Right ventricle myocardium inferior (tissue), 1 donor: ENCODE results near the gene M6PR. TPM values are rescaled to one million over a fixed set of nuclear protein-coding genes. Genes with fewer than 3 reads are reported as not detected.
A peak's percentile ranks its signal among the peaks of the same experiment; 100 is the strongest.

Experiments used
- ATAC-seq: fragments of 200-7000 bp; cut with Tn5 transposase; one replicate; pipeline ENCODE4 v1.9.1; 2020; ENCODE audit warnings: mild to moderate bottlenecking, moderate library complexity
- DNase-seq: peaks from one replicate; pipeline ENCODE4 v3.0.0; 2021; ENCODE audit errors: missing footprints
- intact Hi-C: fragments of 100-400 bp; cut with DNase I; formaldehyde crosslinking; loops from one replicate; pipeline ENCODE4 v1.11.0; 2022
- long read RNA-seq: library from polyadenylated mRNA; unstranded; transcript quantifications from one replicate; pipeline ENCODE4 v2.0.0, GENCODE V29; 2021
- total RNA-seq: library from RNA; stranded (reverse); fragmentation: NEBNext Ultra II Directional; extraction: Animal tissue kit (Norgen Biotek cat#: 25700); gene quantifications from one replicate; pipeline ENCODE4 v1.2.1, GENCODE V29; 2021
- donor health status: DM: no; HTN: yes; CAD: no; lungs with severe emphysema.

M6PR gene
- total RNA-seq = 83.0 TPM
- long read RNA-seq, transcript M6PR-201 (7 exons, 2,756 nt) = major isoform, 73 of 81 reads
- long read RNA-seq, partial matches to known transcripts = 3 of 81 reads
- long read RNA-seq, other reads (novel, unspliced or antisense) = 5 of 81 reads

DNA sequence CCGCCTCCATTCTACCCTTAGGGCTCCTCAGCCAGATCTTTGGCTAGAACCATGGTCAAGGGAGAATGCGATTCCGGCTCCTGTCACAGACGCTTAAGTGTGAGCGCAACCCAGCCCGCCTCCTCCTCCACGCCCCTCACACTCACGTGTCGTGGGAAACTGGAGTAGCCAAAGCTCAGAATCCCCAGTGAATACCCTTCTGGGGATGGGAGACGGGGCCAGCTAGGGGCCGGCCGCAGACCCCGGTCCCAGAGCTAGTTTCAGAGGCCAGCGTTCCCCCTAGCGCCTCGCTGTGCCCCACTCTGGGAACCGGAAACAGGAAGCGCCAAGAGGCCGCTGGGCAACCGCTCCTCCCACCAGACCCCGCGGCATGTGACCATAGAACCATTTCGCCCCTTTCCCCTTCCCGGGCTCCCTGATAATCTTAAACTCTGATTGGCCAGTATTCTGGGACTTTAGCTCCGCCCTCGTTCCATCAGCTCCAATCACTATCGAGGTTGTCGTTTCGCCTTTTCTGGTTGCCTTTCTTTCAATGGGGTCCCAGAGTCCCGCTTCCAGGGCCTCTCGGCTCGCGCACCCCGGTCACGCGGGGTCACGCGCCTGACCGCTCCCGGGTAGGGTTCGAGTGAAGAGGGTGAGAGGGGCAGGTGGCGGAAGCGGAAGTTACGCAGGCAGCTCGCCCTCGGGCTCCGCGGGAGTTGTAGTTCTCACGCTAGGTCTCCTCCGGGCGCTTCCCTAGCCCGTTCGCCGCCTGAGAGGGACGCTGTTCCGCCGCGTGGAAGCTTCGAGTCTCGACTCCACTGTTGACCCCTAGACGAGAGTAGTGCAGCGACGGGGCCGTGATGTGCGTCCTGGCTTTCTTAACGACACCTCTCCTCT is at the start of gene M6PR:
Gene M6PR (minus strand): TSS at position 304 of the 879 bp plus-strand sequence. CDS start 3,241 bp downstream, outside the sequence.
- ATAC-seq (peak; percentile 97), DNase-seq (peak; percentile 96)
- intact Hi-C loops = loop anchor here (2.0 to 10.0 kb wide), 3 partner anchors 35 to 165 kb away; partner anchors contain the start of genes A2M and PHC1

DNA sequence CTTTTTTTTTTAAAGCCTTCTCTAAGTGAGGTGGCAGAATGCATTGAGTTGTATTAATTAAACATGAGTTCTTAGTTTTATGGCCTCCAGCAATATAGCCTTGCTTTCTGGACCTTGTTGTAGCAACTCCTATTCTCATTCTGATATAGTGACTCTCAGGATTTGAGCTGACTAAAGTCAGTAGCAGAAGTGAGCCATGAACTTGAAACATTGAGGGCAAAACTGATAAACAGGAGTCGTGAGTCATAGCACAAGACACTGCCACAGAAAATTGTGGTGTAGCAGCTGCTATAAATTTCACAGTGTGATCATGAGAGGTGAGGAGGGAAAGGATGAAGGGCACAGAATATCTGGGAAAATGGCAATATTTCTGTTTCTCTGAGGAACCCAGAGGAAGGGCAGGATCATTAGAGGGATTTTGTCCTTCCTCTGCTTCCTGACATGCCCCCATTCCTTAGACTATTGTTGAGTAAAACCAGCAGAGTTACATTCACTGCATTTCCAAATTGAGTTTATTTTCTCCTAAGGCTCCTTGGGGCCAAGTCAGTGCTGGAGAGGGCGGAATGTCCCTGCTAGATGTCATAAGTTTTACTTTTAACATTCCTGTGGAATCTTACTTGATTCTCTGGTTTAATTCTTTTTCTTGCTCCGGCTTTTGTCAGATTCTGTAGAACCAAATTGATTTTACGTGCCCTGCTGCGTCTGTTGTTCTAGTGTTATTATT is 47.4 kb upstream of the M6PR start:
- intact Hi-C loops = no loop called here
- DNase-seq (no peak), ATAC-seq (no peak)

DNA sequence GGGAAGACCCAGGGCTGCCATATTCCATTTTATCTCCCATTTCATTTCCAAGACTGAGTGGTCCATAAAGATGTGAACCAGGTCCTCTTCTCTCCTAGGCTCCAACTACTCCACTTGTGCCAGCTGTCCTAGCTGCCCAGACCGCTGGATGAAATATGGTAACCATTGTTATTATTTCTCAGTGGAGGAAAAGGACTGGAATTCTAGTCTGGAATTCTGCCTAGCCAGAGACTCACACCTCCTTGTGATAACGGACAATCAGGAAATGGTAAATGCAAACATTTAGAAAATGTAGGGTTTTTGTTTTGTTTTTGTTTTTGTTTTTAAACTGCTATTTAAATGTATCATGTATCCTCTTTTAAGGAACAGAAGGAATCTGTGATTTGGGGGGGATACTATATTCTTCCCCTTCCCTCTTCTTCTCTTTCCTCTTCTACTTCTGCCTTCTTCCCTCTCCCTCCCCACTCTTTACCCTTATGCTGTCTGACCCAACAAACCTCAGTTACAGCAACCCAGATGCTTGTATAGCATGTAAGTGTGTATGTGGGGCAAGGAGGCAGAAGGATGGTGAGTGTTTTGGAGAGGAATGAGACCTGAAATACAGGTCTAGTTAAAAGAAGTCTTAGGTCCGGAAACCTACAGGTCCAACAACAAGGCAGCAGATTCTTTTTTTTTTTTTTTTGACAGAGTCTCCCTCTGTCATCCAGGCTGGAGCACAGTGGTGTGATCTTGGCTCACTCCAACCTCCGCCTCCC is 45.8 kb upstream of the M6PR start:
- ATAC-seq (no peak), DNase-seq (no peak)
- intact Hi-C loops = no loop called here

GRCh38 chr12:8993827-8994226 is 44.4 kb upstream of the M6PR start:
- ATAC-seq (no peak), DNase-seq (no peak)
- intact Hi-C loops = no loop called here

DNA sequence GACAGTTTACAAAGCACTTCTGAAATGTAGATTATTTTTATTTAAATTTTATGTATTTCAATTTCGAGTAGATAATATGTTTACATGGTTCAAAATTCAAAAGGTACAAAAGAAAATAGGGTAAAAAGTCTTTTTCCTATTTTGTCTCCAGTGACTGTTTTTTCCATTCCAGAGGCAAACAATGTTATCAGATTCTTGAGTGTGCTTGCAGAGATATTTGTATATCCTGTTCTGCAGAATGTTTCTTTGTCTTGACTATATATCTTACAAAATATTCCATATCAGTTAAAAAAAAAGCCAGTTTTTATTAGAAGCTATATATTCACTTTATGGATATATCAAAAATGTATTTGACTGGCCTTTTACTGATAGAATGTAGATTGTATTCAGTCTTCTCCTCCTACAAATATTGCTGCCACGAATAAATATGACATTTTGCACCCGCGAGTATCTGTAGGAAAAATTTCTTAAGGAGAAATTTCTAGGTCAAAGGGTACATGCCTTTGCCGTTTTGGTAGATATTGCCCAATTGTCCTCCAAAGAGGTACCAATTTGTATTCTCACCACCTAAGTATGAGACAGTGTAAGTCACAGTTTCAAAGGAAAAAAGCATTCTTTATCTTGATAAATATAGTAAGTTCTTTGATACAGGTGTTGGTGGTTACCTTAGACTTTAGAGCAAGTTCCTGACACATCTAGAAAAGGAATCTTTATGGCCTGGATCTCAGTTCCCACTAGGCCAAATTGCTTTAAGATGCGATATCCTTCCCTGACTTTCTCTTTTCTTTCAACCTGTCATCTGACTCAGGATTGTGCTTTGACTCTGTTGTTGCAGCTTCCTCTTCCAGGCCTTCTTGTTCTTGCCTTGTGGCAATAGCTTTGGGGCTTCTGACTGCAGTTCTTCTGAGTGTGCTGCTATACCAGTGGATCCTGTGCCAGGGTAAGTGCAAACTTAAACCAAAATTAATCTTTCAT is 42.2 kb upstream of the M6PR start:
- no peak for DNase-seq
- ATAC-seq = no peak
- intact Hi-C loops = no loop called here

- DNase-seq = no peak
- no peak for ATAC-seq
- intact Hi-C loops = no loop called here
Measured at GRCh38 chr12:8989413-8989812, 40.0 kb upstream of the M6PR start, which contains the start of gene KLRG1. Gene KLRG1, plus strand, starts transcription at chr12:8989546. Its CDS starts 90 bp downstream, at chr12:8989636.

- ATAC-seq = no peak
- intact Hi-C loops = no loop called here
- no peak for DNase-seq
Measured at GRCh38 chr12:8987685-8988084, 38.2 kb upstream of the M6PR start.

DNA sequence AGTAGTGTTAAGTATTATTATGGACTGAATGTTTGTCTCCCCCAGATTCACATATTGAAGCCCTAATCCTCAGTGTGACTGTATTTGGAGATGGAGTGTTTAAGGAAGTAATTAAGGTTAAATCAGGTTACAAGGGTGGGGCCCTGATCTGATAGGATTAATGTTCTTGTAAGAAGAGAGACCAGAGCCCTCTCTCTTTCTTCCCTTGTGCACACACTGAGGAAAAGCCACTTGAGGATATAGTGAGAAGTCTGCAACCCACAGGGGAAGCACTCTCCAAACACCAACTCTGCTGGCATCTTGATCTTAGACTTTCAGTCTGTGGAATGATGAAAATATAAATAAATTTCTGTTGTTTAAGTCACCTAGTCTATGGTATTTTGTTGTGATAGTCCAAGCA is 37.7 kb upstream of the M6PR start:
- DNase-seq (no peak), ATAC-seq (no peak)
- intact Hi-C loops = no loop called here

GRCh38 chr12:8985213-8985754 is 35.8 kb upstream of the M6PR start:
- intact Hi-C loops = no loop called here
- no peak for DNase-seq
- no peak for ATAC-seq

DNA sequence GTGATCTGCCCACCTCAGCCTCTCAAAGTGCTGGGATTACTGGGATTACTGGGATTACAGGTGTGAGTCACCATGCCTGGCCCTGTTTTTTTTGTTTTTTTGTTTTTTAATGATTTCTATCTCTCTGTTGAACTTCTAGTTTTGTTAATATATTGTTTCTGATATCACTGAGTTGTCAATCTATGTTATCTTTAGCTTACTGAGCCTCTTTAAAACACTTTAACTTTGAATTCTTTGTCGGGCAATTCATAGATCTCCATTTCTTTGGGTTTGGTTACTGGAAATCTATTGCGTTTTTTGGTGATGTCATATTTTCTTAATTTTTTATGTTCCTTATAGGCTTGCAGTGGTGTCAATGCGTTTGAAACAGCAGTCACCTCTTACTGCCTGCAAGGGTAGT is 30.7 kb upstream of the M6PR start:
- intact Hi-C loops = no loop called here
- no peak for DNase-seq

GRCh38 chr12:8970432-8970831 is 21.0 kb upstream of the M6PR start:
- intact Hi-C loops = no loop called here
- ATAC-seq = no peak

More for the DNA sequence above, 30.7 kb upstream of the M6PR start:
- no peak for ATAC-seq

DNA sequence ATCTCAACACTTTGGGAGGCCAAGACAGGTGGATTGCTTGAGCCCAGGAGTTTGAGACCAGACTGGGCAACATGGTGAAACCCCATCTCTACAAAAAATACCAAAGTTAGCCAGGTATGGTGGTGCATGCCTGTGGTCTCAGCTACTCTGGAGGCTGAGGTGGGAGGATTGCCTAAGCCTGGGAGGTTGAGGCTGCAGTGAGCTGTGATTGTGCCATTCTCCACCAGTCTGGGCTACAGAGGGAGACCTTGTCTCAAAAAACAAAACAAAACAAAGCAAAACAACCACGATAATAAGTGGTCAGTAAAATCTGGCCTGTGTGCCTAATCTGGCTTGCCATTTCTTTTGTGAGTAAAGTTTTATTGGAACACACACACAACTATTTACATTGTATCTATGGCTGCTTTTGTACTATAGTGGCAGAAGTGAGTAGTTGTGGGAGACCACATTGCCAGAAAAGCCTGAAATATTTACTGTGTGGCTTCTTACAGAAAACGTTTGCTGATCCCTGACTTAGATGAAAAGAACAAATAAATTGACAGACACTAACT is 20.5 kb upstream of the M6PR start:
- ATAC-seq (no peak), DNase-seq (no peak)
- intact Hi-C loops = no loop called here

More at GRCh38 chr12:8970432-8970831, 21.0 kb upstream of the M6PR start:
- no peak for DNase-seq

DNA sequence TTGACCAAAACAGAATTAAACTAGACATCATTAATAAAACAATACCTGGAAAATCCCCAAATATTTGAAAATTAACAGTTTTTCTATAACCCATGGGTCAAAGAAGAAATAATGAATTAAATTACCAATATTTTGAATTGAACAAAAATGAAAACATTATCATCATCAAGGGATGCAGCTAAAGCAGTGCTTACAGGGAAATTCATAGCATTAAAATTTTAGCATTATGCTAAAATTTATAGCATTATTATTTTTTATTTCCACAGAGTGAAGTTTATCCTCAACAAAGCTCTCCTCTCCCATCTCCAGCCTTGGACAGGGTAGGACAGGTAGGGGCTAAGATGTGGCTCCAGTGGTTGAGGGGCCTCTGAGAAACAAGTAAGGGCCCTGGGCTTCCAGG is 19.3 kb upstream of the M6PR start:
- no peak for ATAC-seq
- intact Hi-C loops = no loop called here
- no peak for DNase-seq

- no peak for ATAC-seq
- no peak for DNase-seq
- intact Hi-C loops = no loop called here
Measured at GRCh38 chr12:8960176-8960575, 10.7 kb upstream of the M6PR start.

DNA sequence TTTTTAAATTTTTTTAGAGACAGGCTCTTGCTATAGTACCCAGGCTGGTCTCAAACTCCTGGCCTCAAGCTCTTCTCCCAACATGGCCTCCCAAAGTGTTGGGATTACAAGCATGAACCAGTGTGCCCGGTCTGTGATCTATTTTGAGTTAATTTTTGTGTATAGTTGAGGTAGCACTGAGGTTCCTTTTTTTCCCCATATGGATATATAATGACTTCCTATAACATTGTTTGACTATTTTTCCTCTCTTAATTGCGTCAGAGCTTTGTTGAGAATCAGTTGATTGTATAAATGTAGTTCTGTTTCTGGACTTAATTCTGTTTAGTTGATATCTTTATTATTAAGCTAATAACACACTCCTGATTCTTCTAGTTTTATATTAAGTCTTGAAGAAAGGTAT is 8.6 kb upstream of the M6PR start:
- ATAC-seq = no peak
- DNase-seq = no peak
- intact Hi-C loops = loop anchor here (10.0 kb wide), 1 partner anchor 157 kb away; the partner anchor contains the start of gene A2M

GRCh38 chr12:8957561-8957960 is 8.1 kb upstream of the M6PR start:
- no peak for ATAC-seq

DNA sequence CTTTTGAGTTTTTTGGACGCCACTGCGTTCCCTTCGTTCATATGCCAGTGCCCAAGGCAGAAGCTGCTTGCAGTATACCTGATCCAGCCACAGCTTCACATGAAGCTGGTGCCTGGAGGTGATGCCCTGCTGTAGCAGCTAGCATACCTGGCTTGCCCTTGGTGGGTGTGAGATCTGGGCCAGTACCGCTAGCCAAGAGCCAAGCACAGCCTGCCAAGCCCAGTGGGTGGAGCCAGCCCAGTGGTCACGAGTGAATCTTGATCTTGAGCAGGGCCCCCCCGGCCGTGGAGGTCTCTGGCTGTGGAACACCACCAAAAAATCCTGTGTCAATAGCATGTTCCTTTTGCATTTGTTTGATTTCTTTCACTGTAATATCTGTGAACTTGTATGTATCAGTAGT is 7.3 kb upstream of the M6PR start:
- ATAC-seq (peak; percentile 31), DNase-seq (peak; percentile 53)
- intact Hi-C loops = loop anchor here (10.0 kb wide), 1 partner anchor 158 kb away; the partner anchor contains the start of gene A2M

More at GRCh38 chr12:8957561-8957960, 8.1 kb upstream of the M6PR start:
- intact Hi-C loops = loop anchor here (10.0 kb wide), 1 partner anchor 157 kb away; the partner anchor contains the start of gene A2M
- no peak for DNase-seq
